ENCODE results near the gene CAPN10.
"Not testable (repeated sequence)": the region's sequence is repeated elsewhere in the genome, so short reads cannot be mapped to it uniquely, and the experiment has no call there.

The CAPN10 gene

GRCh38 chr2:240586198-240586918 is at the start of gene CAPN10:
CAPN10 (plus strand) TSS chr2:240586734; CDS start chr2:240586912, 178 bp downstream.
- FAIRE-seq (peak; percentile 91), DNase-seq (ENCODE audit: low spot score) (peak; percentile 98)

- FAIRE-seq = no peak
- DNase-seq (ENCODE audit: low spot score) = no peak
Measured at GRCh38 chr2:240538031-240538780, 48.3 kb upstream of the CAPN10 start.

GRCh38 chr2:240539101-240539500 is 47.4 kb upstream of the CAPN10 start:
- DNase-seq (ENCODE audit: low spot score); FAIRE-seq: not testable (repeated sequence)

GRCh38 chr2:240539906-240540305 is 46.6 kb upstream of the CAPN10 start:
- FAIRE-seq (no peak), DNase-seq (ENCODE audit: low spot score) (no peak)

GRCh38 chr2:240551288-240551687 is 35.2 kb upstream of the CAPN10 start:
- FAIRE-seq = no peak
- no peak for DNase-seq (ENCODE audit: low spot score)

GRCh38 chr2:240551811-240552210 is 34.7 kb upstream of the CAPN10 start:
- no peak for FAIRE-seq
- DNase-seq (ENCODE audit: low spot score) = no peak

GRCh38 chr2:240553956-240554480 is 32.5 kb upstream of the CAPN10 start:
- FAIRE-seq = no peak

GRCh38 chr2:240554767-240555493 is 31.6 kb upstream of the CAPN10 start:
- no peak for DNase-seq (ENCODE audit: low spot score)
- no peak for FAIRE-seq

More at GRCh38 chr2:240553956-240554480, 32.5 kb upstream of the CAPN10 start:
- DNase-seq (ENCODE audit: low spot score) = no peak

- no peak for DNase-seq (ENCODE audit: low spot score)
- FAIRE-seq = no peak
Measured at GRCh38 chr2:240555541-240556250, 30.8 kb upstream of the CAPN10 start.

GRCh38 chr2:240556553-240557100 is 29.9 kb upstream of the CAPN10 start:
- DNase-seq (ENCODE audit: low spot score) = peak; percentile 69

GRCh38 chr2:240557101-240557751 is 29.3 kb upstream of the CAPN10 start:
- no peak for FAIRE-seq
- DNase-seq (ENCODE audit: low spot score) = no peak

More at GRCh38 chr2:240556553-240557100, 29.9 kb upstream of the CAPN10 start:
- no peak for FAIRE-seq

GRCh38 chr2:240557808-240558207 is 28.7 kb upstream of the CAPN10 start, which contains the start of gene ANKMY1:
ANKMY1 (minus strand) TSS chr2:240557988; CDS start chr2:240557335, 653 bp downstream.
- FAIRE-seq (no peak), DNase-seq (ENCODE audit: low spot score) (peak; percentile 87)

GRCh38 chr2:240558236-240558761 is 28.2 kb upstream of the CAPN10 start:
- DNase-seq (ENCODE audit: low spot score) (no peak), FAIRE-seq (no peak)

- DNase-seq (ENCODE audit: low spot score) = no peak
- FAIRE-seq = no peak
Measured at GRCh38 chr2:240559286-240559685, 27.2 kb upstream of the CAPN10 start.

- peak; percentile 13 for FAIRE-seq
- DNase-seq (ENCODE audit: low spot score) = peak; percentile 93
Measured at GRCh38 chr2:240560084-240560479, 26.5 kb upstream of the CAPN10 start, which contains the start of gene DUSP28. DUSP28 (plus strand) TSS chr2:240560357; CDS start chr2:240560685, 328 bp downstream.

GRCh38 chr2:240560480-240561324 is 25.8 kb upstream of the CAPN10 start:
- DNase-seq (ENCODE audit: low spot score) (peak; percentile 97), FAIRE-seq (peak; percentile 52)

- FAIRE-seq (no peak), DNase-seq (ENCODE audit: low spot score) (no peak)
Measured at GRCh38 chr2:240561325-240561971, 25.1 kb upstream of the CAPN10 start.

GRCh38 chr2:240563231-240563630 is 23.3 kb upstream of the CAPN10 start:
- not testable (repeated sequence) for DNase-seq (ENCODE audit: low spot score); FAIRE-seq

Data from urothelium cell line (cell line).